Activated CD4-positive, alpha-beta T cell treated with anti-CD3 and anti-CD28 coated beads, Interleukin-2, amount 10 ng/mL, durations not matched to agents 7 days and 5 days (primary cell): ENCODE data around the gene CDK15. TPM values are rescaled to one million over a fixed set of nuclear protein-coding genes. Genes with fewer than 3 reads are reported as not detected.
"Not testable (repeated sequence)": the region's sequence is repeated elsewhere in the genome, so short reads cannot be mapped to it uniquely, and the experiment has no call there.

Source experiments
- CTCF ChIA-PET: fragments of 350-600 bp; sonication (Branson Sonifier 250); formaldehyde crosslinking; loops from one replicate; lab custom pipeline; 2021; ENCODE audit warnings: antibody characterized with exemption; lab: Charles Lee
- POLR2A ChIA-PET: fragments of 350-600 bp; sonication (Branson Sonifier 250); formaldehyde crosslinking; loops from one replicate; lab custom pipeline; 2021; ENCODE audit warnings: antibody characterized with exemption; lab: Charles Lee
- DNase-seq: peaks from one replicate; pipeline ENCODE4 v3.0.0-alpha.2; 2020
- H3K27ac Mint-ChIP-seq: one replicate; pipeline ENCODE4 v1.8.0; 2021; ENCODE audit warnings: mild to moderate bottlenecking, moderate library complexity, mixed read lengths
- H3K27me3 Mint-ChIP-seq: one replicate; pipeline ENCODE4 v1.8.0; 2021; ENCODE audit warnings: mixed read lengths
- H3K36me3 Mint-ChIP-seq: one replicate; pipeline ENCODE4 v1.8.0; 2021; ENCODE audit warnings: low read depth, mixed read lengths
- H3K4me1 Mint-ChIP-seq: one replicate; pipeline ENCODE4 v1.8.0; 2021; ENCODE audit warnings: mixed read lengths
- H3K4me3 Mint-ChIP-seq: one replicate; pipeline ENCODE4 v1.8.0; 2021; ENCODE audit warnings: mild to moderate bottlenecking, moderate library complexity, mixed read lengths
- H3K9me3 Mint-ChIP-seq: one replicate; pipeline ENCODE4 v1.8.0; 2021; ENCODE audit warnings: mixed read lengths
- total RNA-seq, 2 experiments: library from RNA; stranded (reverse); gene quantifications; one replicate each; pipeline ENCODE4 v1.2.3, GENCODE V29; 2021

CDK15 gene
- total RNA-seq, 2 experiments from 2014 or later = not detected

DNA sequence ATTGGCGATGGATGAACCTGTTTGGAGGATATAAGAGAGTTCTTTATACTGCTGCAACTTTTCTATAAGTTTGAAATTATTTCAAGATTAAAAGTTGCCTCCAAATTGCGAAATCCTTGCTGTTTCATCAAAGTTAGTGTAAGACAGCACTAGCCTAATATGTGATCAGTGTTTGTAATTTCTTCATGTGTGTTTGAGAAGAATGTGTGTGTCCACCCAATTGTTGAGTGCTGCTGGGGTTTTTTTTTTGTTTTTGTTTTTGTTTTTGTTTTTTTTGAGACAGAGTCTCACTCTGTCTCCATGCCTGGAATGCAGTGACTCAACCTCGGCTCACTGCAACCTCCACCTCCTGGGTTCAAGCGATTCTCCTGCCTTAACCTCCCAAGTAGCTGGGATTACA, 33.4 kb downstream of the CDK15 start:
- Mint-ChIP-seq H3K9me3 (peaks cover 5% of the 10 kb centered on the region), H3K27me3 (peaks cover 7% of the 10 kb centered on the region), H3K36me3 (no peaks in the 10 kb centered on the region), H3K4me1 (no peaks in the 10 kb centered on the region), H3K4me3 (no peak overlapping the region), H3K27ac (no peak overlapping the region)
- ChIA-PET POLR2A (no interaction called here), CTCF (no interaction called here)
- DNase-seq = no peak

DNA sequence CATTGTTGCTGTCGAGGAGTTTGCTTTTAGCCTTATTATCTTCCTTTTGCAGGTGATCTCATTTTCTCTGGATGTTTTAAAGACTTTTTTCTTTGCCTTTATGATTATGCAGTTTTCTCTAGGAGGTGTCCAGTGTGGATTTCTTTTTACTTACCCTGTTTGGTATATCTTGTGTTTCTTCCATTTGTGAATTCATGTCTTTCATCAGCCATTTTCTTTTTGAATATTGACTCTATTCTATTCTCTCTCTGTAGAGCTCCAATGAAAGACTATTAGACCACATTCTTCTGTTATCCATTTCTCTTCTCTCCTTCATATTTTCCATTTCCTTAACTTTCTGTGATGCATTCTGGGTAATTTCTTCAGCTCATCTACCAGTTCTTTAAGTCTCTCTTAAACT, 34.4 kb downstream of the CDK15 start:
- Mint-ChIP-seq H3K4me3 (no peak overlapping the region), H3K27me3 (peaks cover 7% of the 10 kb centered on the region), H3K27ac (no peak overlapping the region), H3K36me3 (no peaks in the 10 kb centered on the region), H3K9me3 (peaks cover 5% of the 10 kb centered on the region), H3K4me1 (no peaks in the 10 kb centered on the region)
- no peak for DNase-seq
- ChIA-PET CTCF (no interaction called here), POLR2A (no interaction called here)

DNA sequence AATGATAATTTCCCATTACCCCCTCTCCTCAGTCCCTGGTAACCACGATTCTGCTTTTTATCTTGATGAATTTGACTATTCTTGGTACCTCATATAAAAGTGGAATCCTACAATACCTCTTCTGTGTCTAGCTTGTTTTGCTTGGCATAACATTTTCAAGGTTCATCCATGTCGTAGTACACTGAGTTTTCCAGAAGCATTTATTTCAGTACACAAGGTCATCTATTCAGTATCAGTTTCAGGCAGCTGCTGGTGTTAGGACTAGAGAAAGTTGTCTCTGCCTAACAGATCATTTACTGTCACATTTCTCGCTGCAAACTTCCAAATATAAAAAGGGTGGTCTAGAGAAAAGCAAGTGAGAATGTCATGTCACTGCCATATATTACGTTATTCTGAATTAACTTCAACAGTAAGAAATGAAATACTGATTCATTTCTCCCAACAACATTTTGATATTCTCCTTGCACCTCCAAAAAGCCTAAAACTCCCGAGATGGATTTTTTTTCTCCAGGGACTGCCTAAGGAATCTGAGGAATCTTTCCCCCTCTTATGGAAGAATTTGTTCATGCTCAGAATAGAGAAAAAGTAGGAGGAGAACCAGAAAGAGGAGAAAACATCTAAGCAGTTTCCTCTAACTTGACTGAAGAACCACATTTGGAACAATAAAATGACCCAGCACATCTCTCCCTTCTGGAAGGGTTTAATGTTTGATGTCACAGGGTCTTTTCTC, 36.0 kb downstream of the CDK15 start:
- peaks cover 7% of the 10 kb centered on the region for H3K27me3 Mint-ChIP-seq
- no peak for DNase-seq
- no peaks in the 10 kb centered on the region for H3K4me1 Mint-ChIP-seq
- ChIA-PET CTCF (interaction anchor here (0.6 kb wide), 1 partner anchor 208 kb away, joined by 3 read pairs; no protein-coding TSS in a partner anchor), POLR2A (no interaction called here)
- peaks cover 5% of the 10 kb centered on the region for H3K9me3 Mint-ChIP-seq
- H3K27ac Mint-ChIP-seq = no peak overlapping the region
- no peaks in the 10 kb centered on the region for H3K36me3 Mint-ChIP-seq
- no peak overlapping the region for H3K4me3 Mint-ChIP-seq

DNA sequence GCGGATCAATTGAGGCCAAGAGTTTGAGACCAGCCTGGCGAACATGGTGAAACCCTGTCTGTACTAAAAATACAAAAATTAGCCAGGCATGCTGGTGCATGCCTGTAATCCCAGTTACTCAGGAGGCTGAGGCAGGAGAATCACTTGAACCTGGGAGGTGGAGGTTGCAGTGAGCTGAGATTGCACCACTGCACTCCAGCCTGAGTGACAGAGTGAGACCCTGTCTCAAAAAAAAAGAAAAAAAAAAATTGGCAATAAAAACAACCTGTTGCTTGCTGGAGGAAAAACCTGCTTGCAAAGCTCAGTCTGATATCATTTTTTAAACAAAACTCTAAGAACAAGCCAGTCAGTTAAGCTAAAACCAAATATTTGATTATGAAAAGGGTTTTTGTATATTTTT, 38.6 kb downstream of the CDK15 start:
- POLR2A ChIA-PET = not testable (repeated sequence)

DNA sequence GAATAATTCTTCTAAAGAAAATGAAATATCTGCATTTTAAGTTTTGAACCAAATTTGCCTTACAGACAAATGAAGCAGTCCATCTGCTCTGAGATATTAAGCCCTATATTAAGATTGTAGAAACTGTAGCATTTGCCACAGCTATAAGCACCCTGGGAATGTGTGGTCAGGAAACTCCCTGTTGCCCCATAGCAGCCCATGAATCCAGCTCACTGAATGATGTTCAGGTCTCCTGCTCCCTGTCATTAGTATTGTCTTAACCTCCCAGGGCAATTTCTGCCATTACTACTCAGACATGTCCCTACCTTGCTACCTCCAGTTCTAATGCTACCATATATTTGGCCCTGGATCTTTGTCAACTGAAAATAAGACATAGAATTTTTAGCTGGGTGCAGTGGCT, 41.1 kb downstream of the CDK15 start:
- Mint-ChIP-seq H3K27ac (no peak overlapping the region), H3K27me3 (peaks cover 2% of the 10 kb centered on the region), H3K4me1 (no peaks in the 10 kb centered on the region), H3K36me3 (no peaks in the 10 kb centered on the region), H3K9me3 (no peaks in the 10 kb centered on the region), H3K4me3 (no peak overlapping the region)
- POLR2A ChIA-PET = no interaction called here
- no peak for DNase-seq
- CTCF ChIA-PET = no interaction called here

More for the DNA sequence above, 38.6 kb downstream of the CDK15 start:
- H3K36me3 Mint-ChIP-seq, DNase-seq, H3K27ac Mint-ChIP-seq, H3K9me3 Mint-ChIP-seq, H3K4me1 Mint-ChIP-seq, H3K27me3 Mint-ChIP-seq, H3K4me3 Mint-ChIP-seq: not testable (repeated sequence)
- CTCF ChIA-PET = interaction anchor here (0.6 kb wide), 1 partner anchor 396 kb away, joined by 3 read pairs; no protein-coding TSS in a partner anchor

DNA sequence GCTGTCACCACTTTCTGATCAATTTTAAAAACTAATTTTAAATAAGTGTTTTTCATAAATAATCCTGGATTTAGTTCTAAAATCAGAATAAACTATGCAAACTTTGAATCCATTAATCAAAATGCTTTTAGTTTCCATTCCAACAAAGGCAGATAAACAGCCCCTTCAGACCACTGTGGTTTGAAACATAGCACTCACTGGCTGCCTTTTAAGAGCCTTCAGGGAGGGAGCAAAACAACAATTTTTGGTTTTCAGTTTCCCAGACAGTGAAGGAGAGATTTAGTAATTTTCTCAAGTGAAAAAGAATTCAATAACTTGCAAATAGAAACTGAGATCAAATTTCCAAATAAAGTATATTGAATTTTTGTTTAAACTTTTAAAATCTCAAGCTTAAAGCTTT, 46.1 kb downstream of the CDK15 start:
- H3K9me3 Mint-ChIP-seq = no peaks in the 10 kb centered on the region
- H3K27ac Mint-ChIP-seq = no peak overlapping the region
- peaks cover 8% of the 10 kb centered on the region for H3K27me3 Mint-ChIP-seq
- no peaks in the 10 kb centered on the region for H3K4me1 Mint-ChIP-seq
- no peak overlapping the region for H3K4me3 Mint-ChIP-seq
- ChIA-PET POLR2A (no interaction called here), CTCF (no interaction called here)
- H3K36me3 Mint-ChIP-seq = no peaks in the 10 kb centered on the region
- no peak for DNase-seq

DNA sequence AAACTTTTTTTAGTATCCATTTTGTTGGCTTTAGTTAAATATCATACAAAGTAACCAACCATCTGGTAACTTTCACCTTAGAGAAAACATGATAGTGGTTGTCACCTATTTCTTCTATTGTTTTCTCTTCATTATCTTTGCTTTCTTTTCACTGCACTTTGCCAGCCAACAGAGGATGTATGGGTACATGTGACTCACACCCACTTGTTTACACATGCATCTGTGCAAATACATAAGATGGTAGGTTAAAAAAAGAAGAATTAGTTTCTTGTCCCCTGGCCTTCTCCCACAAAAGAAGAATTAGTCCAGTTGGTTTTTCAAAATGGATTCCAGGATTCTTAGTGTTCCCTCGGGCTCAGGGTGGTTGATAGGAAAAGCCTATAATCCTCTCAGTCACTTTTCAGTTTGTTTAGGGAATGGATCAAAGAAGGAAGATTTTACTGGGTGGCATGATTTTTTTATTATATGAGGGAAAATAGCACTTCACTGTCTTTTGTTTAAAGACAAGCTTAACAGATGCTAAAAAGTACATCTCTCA, 46.6 kb downstream of the CDK15 start:
- no peak overlapping the region for H3K27ac Mint-ChIP-seq
- no peaks in the 10 kb centered on the region for H3K9me3 Mint-ChIP-seq
- peaks cover 12% of the 10 kb centered on the region for H3K27me3 Mint-ChIP-seq
- DNase-seq = no peak
- ChIA-PET CTCF (no interaction called here), POLR2A (no interaction called here)
- H3K36me3 Mint-ChIP-seq = no peaks in the 10 kb centered on the region
- no peaks in the 10 kb centered on the region for H3K4me1 Mint-ChIP-seq
- no peak overlapping the region for H3K4me3 Mint-ChIP-seq

DNA sequence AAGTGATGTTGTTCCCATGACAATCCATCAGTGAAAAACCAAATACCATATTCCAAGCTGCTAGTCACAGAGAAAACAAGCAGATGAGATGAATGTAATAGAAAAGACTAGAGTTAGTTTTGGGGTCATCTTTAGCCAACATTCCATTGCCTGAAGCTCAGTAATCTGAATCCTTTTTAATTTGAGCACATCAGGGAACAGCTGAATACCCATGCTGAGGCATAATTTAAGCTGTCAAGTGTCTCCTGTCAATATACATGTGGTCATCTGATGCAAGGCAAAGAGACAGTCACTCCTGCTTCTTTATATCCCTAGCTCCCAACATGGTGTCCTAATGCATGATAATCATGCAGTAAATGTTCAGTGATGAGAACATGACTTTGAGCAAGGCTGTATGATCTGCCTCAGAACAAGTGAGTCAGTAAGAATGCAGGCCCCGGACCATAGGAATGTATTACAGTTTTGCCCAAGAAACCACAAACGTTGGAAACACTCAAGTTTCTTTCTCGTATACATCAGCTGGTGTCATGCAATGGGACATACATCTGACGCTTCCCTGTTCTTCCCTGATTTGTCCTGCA, 48.0 kb downstream of the CDK15 start:
- peaks cover 25% of the 10 kb centered on the region for H3K27me3 Mint-ChIP-seq
- H3K27ac Mint-ChIP-seq = no peak overlapping the region
- H3K4me3 Mint-ChIP-seq = no peak overlapping the region
- DNase-seq = no peak
- no peaks in the 10 kb centered on the region for H3K36me3 Mint-ChIP-seq
- peaks cover 11% of the 10 kb centered on the region for H3K4me1 Mint-ChIP-seq
- ChIA-PET POLR2A (no interaction called here), CTCF (no interaction called here)
- H3K9me3 Mint-ChIP-seq = no peaks in the 10 kb centered on the region

DNA sequence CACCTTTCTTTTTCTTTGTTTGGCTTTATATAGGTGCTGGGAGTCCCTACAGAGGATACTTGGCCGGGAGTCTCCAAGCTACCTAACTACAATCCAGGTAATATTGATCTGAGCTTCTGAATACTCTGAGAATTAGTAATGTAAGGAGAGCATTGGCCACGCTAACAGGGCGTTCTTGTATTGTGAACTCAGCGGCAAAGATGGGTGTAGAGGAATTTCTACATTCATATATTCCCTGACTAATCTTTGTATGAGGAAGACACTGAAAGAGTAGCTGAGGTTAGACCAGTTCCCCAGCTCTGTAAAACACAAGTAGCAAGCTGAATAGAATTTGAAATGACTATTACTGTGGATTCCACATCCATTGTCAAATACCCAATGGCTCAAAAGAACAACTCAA, 48.5 kb downstream of the CDK15 start:
- Mint-ChIP-seq H3K9me3 (no peaks in the 10 kb centered on the region), H3K36me3 (no peaks in the 10 kb centered on the region), H3K4me3 (no peak overlapping the region), H3K4me1 (peaks cover 12% of the 10 kb centered on the region), H3K27me3 (peaks cover 27% of the 10 kb centered on the region), H3K27ac (no peak overlapping the region)
- no peak for DNase-seq
- POLR2A ChIA-PET = interaction anchor here (0.6 kb wide), 1 partner anchor 251 kb away, joined by 12 read pairs; no protein-coding TSS in a partner anchor
- CTCF ChIA-PET = interaction anchor here (1.3 to 1.5 kb wide), 2 partner anchors 11 to 52 kb away, joined by 3 read pairs; no protein-coding TSS in a partner anchor

DNA sequence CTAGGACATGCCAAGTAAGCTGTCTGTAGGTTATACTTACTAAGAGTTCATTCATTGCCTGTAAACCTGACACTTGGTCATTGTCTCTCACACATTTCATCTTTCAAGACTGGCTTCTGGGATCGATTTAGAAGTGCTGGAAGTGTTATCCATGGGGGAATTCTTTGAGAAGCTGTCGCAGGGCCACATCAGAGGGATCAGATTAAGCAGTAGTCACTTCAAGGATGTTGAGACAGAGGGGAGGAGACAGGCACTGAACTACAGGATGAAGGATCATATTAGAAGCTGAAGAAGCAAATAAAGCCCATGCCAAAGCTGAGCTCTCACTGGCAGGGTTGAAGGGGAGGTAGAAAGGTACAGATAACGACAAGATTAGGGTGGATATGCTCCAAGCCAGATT, 49.0 kb downstream of the CDK15 start:
- H3K9me3 Mint-ChIP-seq = no peaks in the 10 kb centered on the region

DNA sequence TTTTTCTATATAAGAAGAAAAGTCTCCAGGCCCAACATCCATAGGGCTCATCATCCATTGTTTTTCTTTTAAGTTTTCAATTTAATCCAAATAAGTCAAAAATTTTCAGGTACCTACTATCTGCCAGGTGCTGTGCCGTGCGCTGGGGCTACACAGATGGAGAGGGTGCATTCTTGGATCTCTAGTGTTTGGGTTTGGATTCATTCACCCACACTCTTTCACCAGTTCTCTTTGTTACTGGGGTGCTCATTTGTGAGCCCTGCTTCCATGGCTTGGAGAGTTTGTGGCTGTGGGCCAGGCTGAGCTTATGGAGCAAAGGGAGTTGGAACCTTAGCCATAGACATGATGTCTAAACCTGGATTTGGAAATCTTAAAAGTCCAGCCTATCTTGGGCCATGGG, 51.0 kb downstream of the CDK15 start:
- H3K9me3 Mint-ChIP-seq = no peaks in the 10 kb centered on the region
- no peaks in the 10 kb centered on the region for H3K36me3 Mint-ChIP-seq
- H3K4me3 Mint-ChIP-seq = no peak overlapping the region
- CTCF ChIA-PET = interaction anchor here (0.8 to 1.2 kb wide), 2 partner anchors 84 to 324 kb away, joined by 3 read pairs; no protein-coding TSS in a partner anchor
- H3K27ac Mint-ChIP-seq = no peak overlapping the region
- POLR2A ChIA-PET = no interaction called here
- H3K4me1 Mint-ChIP-seq = peaks cover 15% of the 10 kb centered on the region
- DNase-seq = no peak
- H3K27me3 Mint-ChIP-seq = peaks cover 36% of the 10 kb centered on the region

More for the DNA sequence above, 49.0 kb downstream of the CDK15 start:
- Mint-ChIP-seq H3K4me1 (peaks cover 12% of the 10 kb centered on the region), H3K27me3 (peaks cover 30% of the 10 kb centered on the region), H3K4me3 (no peak overlapping the region), H3K36me3 (no peaks in the 10 kb centered on the region), H3K27ac (no peak overlapping the region)
- DNase-seq = no peak
- ChIA-PET POLR2A (interaction anchor here (0.6 kb wide), 1 partner anchor 251 kb away, joined by 12 read pairs; no protein-coding TSS in a partner anchor), CTCF (interaction anchor here (1.3 to 1.5 kb wide), 2 partner anchors 11 to 52 kb away, joined by 3 read pairs; no protein-coding TSS in a partner anchor)

DNA sequence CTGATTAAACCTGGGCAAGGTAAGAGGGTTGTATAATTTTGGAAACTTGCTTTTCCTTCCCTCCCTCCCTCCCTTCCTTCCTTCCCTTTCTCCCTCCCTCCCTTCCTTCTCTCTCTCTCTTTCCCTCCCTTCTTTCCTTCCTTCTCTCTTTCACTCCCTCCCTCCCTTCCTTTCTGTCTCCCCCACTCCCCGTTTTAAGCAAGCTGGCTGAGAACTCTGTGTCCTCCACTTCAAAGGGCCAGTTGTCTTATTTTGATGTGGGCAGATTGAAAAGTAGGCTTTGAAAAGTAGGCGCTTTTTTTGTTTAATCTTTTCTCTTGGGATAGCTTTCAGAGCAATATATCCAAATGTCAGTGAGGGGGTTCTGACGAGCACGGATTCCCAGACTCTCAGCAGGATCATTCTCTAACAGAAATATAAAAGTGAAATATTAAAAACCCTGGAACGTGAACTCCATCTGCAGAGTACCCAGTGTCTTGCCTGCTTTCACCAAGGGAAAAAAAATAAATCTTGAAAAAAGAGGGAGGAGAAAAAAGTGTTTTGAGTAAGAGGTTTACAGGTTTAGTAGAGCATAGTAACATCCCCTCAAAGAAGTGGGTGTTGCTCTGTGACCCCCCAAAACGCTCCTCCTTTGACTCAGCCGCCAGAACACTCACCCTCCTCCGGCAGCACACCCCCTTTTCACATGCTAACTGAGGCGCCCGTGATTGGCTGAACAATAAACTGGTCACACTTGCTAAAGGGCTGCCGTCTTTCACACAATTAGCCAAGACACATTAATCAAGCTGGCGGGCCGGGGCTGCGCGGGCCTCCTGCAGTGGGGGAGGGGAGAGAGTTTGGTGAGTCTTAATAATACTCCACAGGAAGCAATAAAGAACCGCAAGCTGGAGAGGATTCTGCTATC, 52.2 kb downstream of the CDK15 start:
- POLR2A ChIA-PET = no interaction called here
- Mint-ChIP-seq H3K9me3 (no peaks in the 10 kb centered on the region), H3K4me3 (no peak overlapping the region), H3K27ac (no peak overlapping the region), H3K36me3 (no peaks in the 10 kb centered on the region), H3K27me3 (peaks cover 36% of the 10 kb centered on the region), H3K4me1 (peaks cover 15% of the 10 kb centered on the region)
- peak; percentile 6 for DNase-seq
- CTCF ChIA-PET = interaction anchor here (0.8 to 1.5 kb wide), 2 partner anchors 11 to 85 kb away, joined by 3 read pairs; no protein-coding TSS in a partner anchor
